Coronary artery (tissue), 2 donors: Measurements from ENCODE around the gene SORCS3.
"Not testable (repeated sequence)": the region's sequence is repeated elsewhere in the genome, so short reads cannot be mapped to it uniquely, and the experiment has no call there.

Experiments
- DNase-seq: peaks from one replicate; pipeline ENCODE4 v3.0.0-alpha.2; 2017; ENCODE audit warnings: low spot score
- H3K27ac ChIP-seq, 2 donors: fragments of 200-600 bp; sonication (generic); one replicate each; pipeline ENCODE4 v1.5.1; 2016 to 2019
- H3K4me3 ChIP-seq: fragments of 200-600 bp; sonication (generic); 2 replicates; pipeline ENCODE4 v1.5.1; 2016; ENCODE audit warnings: mild to moderate bottlenecking, moderate library complexity
- CTCF ChIP-seq: fragments of 200-600 bp; sonication (generic); IDR thresholded peaks from one replicate; pipeline ENCODE4 v1.5.1; 2019; ENCODE audit warnings: antibody characterized with exemption

The SORCS3 gene

DNA sequence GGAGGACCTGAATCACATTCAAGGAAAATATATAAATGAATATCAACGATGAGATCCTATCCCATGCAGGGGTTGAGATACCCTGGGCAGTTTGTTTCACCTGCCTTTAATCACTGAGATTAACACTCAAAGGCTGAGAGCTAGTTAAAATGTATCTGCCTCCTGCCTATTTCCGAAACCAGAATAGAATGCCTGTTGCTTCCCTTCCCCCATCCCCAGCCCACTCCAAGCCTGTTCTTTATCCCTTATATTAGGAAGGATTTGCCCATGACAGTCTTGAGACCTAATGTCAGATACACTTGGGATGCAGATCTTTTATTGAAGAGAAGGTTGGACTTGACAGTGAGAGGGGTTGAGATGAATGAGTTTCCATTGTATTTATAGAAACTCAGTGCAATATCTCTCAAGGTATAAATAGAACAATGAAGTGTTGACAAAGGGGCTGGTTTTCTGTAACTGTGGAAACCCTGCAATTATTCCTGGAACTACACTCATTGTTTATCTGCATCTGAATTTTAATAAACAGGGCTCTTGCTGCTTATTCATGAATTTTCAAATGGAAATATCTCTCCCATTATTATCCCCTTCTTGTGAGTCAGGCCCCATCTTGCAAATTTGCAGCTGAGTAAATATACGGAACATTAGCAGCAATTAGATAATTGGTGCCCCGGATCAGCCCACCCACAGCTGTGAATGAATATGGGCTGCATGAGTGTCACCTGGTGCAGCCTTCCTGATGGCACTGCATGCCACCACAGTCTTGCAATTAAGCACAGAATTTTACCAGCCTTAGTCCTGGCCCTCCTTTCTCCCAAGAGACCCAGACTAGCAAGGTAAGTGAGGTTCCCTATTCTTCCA is 66.7 kb downstream of the SORCS3 start:
- no peak overlapping the region for H3K27ac ChIP-seq
- H3K4me3 ChIP-seq, result no peak overlapping the region
- DNase-seq, result no peak
- TF ChIP-seq CTCF, result no peak

GRCh38 chr10:104711302-104711721 is 70.2 kb downstream of the SORCS3 start:
- H3K4me3 ChIP-seq, result no peak overlapping the region
- no peak for DNase-seq
- H3K27ac ChIP-seq, result no peak overlapping the region
- no peak for TF ChIP-seq CTCF

DNA sequence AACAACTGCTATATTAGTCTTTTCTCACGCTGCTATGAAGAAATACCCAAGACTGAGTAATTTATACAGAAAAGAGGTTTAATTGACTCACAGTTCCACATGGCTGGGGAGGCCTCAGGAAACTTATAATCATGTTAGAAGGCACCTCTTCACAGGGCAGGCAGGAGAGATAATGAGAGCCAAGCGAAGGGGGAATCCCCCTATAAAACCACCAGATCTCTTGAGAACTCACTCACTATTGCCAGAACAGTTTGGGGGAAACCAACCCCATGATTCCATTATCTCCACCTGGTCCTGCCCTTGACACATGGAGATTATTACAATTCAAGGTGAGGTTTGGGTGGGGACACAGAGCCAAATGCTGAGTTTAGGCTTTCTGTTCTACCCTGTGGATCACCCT is 89.5 kb downstream of the SORCS3 start:
- not testable (repeated sequence) for DNase-seq, H3K27ac ChIP-seq, H3K4me3 ChIP-seq

GRCh38 chr10:104731192-104731591 is 90.1 kb downstream of the SORCS3 start:
- DNase-seq, result no peak
- Histone ChIP-seq H3K27ac (no peak overlapping the region), H3K4me3 (no peak overlapping the region)
- TF ChIP-seq CTCF, result no peak

GRCh38 chr10:104732222-104732621 is 91.1 kb downstream of the SORCS3 start:
- no peak for DNase-seq
- no peak overlapping the region for H3K27ac ChIP-seq
- no peak for TF ChIP-seq CTCF
- H3K4me3 ChIP-seq, result no peak overlapping the region

DNA sequence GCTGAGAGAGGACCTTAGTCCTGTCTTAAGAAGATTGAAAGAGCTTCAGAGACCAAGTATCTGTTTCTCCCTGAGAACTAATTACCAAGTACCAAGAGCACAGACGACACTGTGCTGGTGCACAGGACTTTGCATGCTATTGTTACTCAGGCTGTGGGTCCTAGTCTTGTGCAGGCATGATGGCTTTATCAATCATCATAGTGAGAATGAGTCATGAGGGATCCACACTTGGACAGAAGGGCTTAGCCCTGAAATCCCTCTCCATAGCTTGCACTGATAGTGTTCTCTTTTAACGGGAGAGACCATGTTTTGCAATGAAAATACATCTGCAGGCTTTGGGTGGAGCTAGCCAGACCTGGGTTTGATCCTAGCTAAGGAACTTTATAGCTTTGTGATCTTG is 93.3 kb downstream of the SORCS3 start:
- TF ChIP-seq CTCF, result no peak
- H3K4me3 ChIP-seq, result no peak overlapping the region
- DNase-seq, result no peak
- no peak overlapping the region for H3K27ac ChIP-seq

DNA sequence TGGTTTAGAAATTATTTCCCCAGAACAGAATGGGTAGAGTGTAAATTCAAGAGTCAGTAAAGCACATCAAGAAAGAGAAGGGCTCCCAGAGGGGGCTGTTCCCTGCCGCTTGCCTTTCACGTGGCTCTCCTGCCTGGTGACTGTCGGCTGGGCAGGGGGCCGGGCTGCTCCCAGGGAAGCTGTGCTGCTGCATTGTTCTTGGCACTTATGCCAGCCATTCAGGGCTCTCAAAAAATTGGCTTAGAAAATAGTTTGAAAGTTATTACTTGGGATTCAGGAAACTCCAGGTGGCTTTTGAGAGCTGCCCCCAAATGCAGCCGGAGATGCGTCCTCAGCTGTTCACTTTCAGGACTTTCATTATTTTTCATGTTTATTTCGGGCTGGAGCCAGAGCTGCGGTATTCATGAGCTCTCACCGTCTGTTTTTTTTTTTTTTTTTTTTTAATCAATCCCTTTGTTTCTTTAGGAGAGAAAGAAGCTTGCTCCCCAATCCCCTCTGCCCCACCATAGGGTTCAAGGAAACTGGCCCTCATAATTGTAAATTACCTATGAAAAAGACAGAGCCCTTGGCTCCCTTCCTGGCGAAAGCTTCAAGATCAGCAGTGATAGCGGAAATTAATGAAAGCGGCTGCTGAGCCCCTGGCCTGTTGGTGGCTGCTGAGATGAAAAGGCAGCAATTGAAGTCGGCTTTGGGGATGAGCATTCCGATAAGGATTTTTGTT is 94.1 kb downstream of the SORCS3 start:
- Histone ChIP-seq H3K4me3 (no peak overlapping the region), H3K27ac (no peak overlapping the region)
- TF ChIP-seq CTCF, result no peak
- DNase-seq, result no peak
